DND-41 (cell line): ENCODE results near the gene NPSR1.

Experiments
- CTCF ChIP-seq: IDR thresholded peaks from 2 replicates; pipeline ENCODE4 v1.5.1; 2012; ENCODE audit warnings: borderline replicate concordance, low read length, moderate library complexity, mild to moderate bottlenecking; ENCODE audit not compliant: poor library complexity, severe bottlenecking; ENCODE audit errors: extremely low read depth
- EZH2 ChIP-seq: IDR thresholded peaks from 3 replicates; pipeline ENCODE4 v1.6.1; 2012; ENCODE audit warnings: borderline replicate concordance, low read depth, mild to moderate bottlenecking, moderate library complexity, low read length, inconsistent platforms; ENCODE audit not compliant: severe bottlenecking

GRCh38 chr7:34675749-34676374, 17.8 kb downstream of the NPSR1 start:
- TF ChIP-seq CTCF: peak; percentile 67
- TF ChIP-seq EZH2: no peak
